Ascending aorta (tissue), 2 donors: ENCODE data around the gene C1orf167. TPM values are rescaled to one million over a fixed set of nuclear protein-coding genes. Genes with fewer than 3 reads are reported as not detected.

Experiments
- DNase-seq, 2 donors: peaks; one replicate each; pipeline ENCODE4 v3.0.0-alpha.2; 2019; ENCODE audit warnings: low spot score in 2 of 2
- H3K27ac ChIP-seq, 2 donors: fragments of 200-600 bp; sonication (generic); one replicate each; pipeline ENCODE4 v1.5.1; 2016 to 2017; ENCODE audit warnings: mild to moderate bottlenecking in 1 of 2
- H3K27me3 ChIP-seq: fragments of 200-600 bp; sonication (generic); one replicate; pipeline ENCODE4 v1.5.1; 2017
- H3K36me3 ChIP-seq, 2 donors: fragments of 200-600 bp; sonication (generic); one replicate each; pipeline ENCODE4 v1.5.1; 2016
- H3K4me1 ChIP-seq, 2 donors: fragments of 200-600 bp; sonication (generic); one replicate each; pipeline ENCODE4 v1.5.1; 2016 to 2017; ENCODE audit warnings: mild to moderate bottlenecking in 1 of 2
- H3K4me3 ChIP-seq, 2 donors: fragments of 200-600 bp; sonication (generic); one replicate each; pipeline ENCODE4 v1.5.1; 2016 to 2017; ENCODE audit warnings: mild to moderate bottlenecking in 1 of 2
- H3K9me3 ChIP-seq, 2 donors: fragments of 200-600 bp; sonication (generic); one replicate each; pipeline ENCODE4 v1.5.1; 2016
- CTCF ChIP-seq, 3 experiments: fragments of 200-600 bp in 2 of 3; fragments of 450-650 bp in 1 of 3; sonication (generic) in 2 of 3; IDR thresholded peaks; one replicate each; pipeline ENCODE4 v1.5.1; 2016 to 2019; ENCODE audit warnings: antibody characterized with exemption in 3 of 3, mild to moderate bottlenecking in 1 of 3, moderate library complexity in 1 of 3
- intact Hi-C: fragments of 100-400 bp; cut with DNase I; formaldehyde crosslinking; loops from one replicate; pipeline ENCODE4 v1.15.1; 2023
- total RNA-seq: library from RNA; depleted of rRNA; stranded (reverse); fragments of >200 nt; gene quantifications from one replicate; pipeline ENCODE4 v1.1.0, GENCODE V29; 2016

C1orf167 gene
- total RNA-seq, 1 donor from 2014 or later = not detected

- DNase-seq = no peak
- no peaks in the 10 kb centered on the region for H3K36me3 ChIP-seq
- no peaks in the 10 kb centered on the region for H3K27me3 ChIP-seq
- intact Hi-C loops = loop anchor here (5.0 kb wide), 1 partner anchor 169 kb away; no protein-coding TSS in a partner anchor
- H3K27ac ChIP-seq = no peak overlapping the region
- H3K9me3 ChIP-seq = no peaks in the 10 kb centered on the region
- H3K4me3 ChIP-seq = no peak overlapping the region
- peaks cover 3 to 13% of the 10 kb centered on the region in 2 donors for H3K4me1 ChIP-seq
- TF ChIP-seq CTCF (IDR thresholded peaks at IDR 0.05) = no peak
Observed at GRCh38 chr1:11738783-11739182, 23.2 kb upstream of the C1orf167 start.

- intact Hi-C loops = no loop called here
- Histone ChIP-seq H3K9me3 (no peaks in the 10 kb centered on the region), H3K4me1 (peaks cover 3 to 13% of the 10 kb centered on the region in 2 donors), H3K27me3 (no peaks in the 10 kb centered on the region), H3K4me3 (no peak overlapping the region), H3K36me3 (no peaks in the 10 kb centered on the region), H3K27ac (no peak overlapping the region)
- TF ChIP-seq CTCF (IDR thresholded peaks at IDR 0.05) = no peak
- no peak for DNase-seq
Observed at GRCh38 chr1:11740258-11741192, 21.5 kb upstream of the C1orf167 start.

GRCh38 chr1:11741482-11741881 lies 20.5 kb upstream of the C1orf167 start:
- no peak for TF ChIP-seq CTCF (IDR thresholded peaks at IDR 0.05)
- Histone ChIP-seq H3K27me3 (no peaks in the 10 kb centered on the region), H3K4me3 (no peak overlapping the region), H3K4me1 (peaks cover 3 to 11% of the 10 kb centered on the region in 2 donors), H3K36me3 (no peaks in the 10 kb centered on the region), H3K9me3 (no peaks in the 10 kb centered on the region), H3K27ac (no peak overlapping the region)
- DNase-seq = no peak
- intact Hi-C loops = no loop called here

- intact Hi-C loops = no loop called here
- H3K4me1 ChIP-seq = peaks cover 0 to 8% of the 10 kb centered on the region in 2 donors
- DNase-seq = no peak
- TF ChIP-seq CTCF (IDR thresholded peaks at IDR 0.05) = no peak
- no peaks in the 10 kb centered on the region for H3K36me3 ChIP-seq
- H3K9me3 ChIP-seq = no peaks in the 10 kb centered on the region
- no peak overlapping the region for H3K27ac ChIP-seq
- no peak overlapping the region for H3K4me3 ChIP-seq
- H3K27me3 ChIP-seq = no peaks in the 10 kb centered on the region
Observed at GRCh38 chr1:11741919-11742558, 20.0 kb upstream of the C1orf167 start.

GRCh38 chr1:11744287-11744686 lies 17.7 kb upstream of the C1orf167 start:
- H3K27ac ChIP-seq = no peak overlapping the region
- no peak for DNase-seq
- no peaks in the 10 kb centered on the region for H3K4me1 ChIP-seq
- TF ChIP-seq CTCF (IDR thresholded peaks at IDR 0.05) = no peak
- intact Hi-C loops = no loop called here
- peaks cover 5 to 11% of the 10 kb centered on the region in 2 donors for H3K36me3 ChIP-seq
- no peaks in the 10 kb centered on the region for H3K9me3 ChIP-seq
- H3K27me3 ChIP-seq = no peaks in the 10 kb centered on the region
- H3K4me3 ChIP-seq = no peak overlapping the region
